Measurements from ENCODE around the gene LMF2. TPM values are rescaled to one million over a fixed set of nuclear protein-coding genes. Genes with fewer than 3 reads are reported as not detected.

The LMF2 gene
- total and polyA plus RNA-seq, 2 of the 8 experiments (the other 6 are each of a cell fraction or from before 2014, with no cell fraction given), result 34.3 to 62.9 TPM

GRCh38 chr22:50461979-50462540 lies 45.4 kb downstream of the LMF2 start:
- Histone ChIP-seq H2AK5ac (ENCODE audit: low read depth, low read length) (no peak overlapping the region), H3K79me1 (ENCODE audit: low read depth, low read length) (no peaks in the 10 kb centered on the region), H3K27ac (ENCODE audit: low read depth, low read length) (no peak overlapping the region), H4K8ac (ENCODE audit: extremely low read depth, insufficient read depth, low read length) (no peak overlapping the region), H3K4me2 (ENCODE audit: insufficient read depth in 1 of 2, low read depth in 2 of 2, low read length in 2 of 2) (no peak overlapping the region), H2BK5ac (ENCODE audit: low read depth, low read length) (no peak overlapping the region), H4K5ac (ENCODE audit: insufficient read length, low read depth, low read length) (no peak overlapping the region), H3K36me3 (ENCODE audit: control insufficient read depth in 2 of 4, insufficient read depth in 4 of 4, low read length in 3 of 4) (peaks cover 26 to 83% (median 51%) of the 10 kb centered on the region in 4 experiments), H3K9me3 (ENCODE audit: insufficient read depth in 2 of 2, low read depth in 1 of 2, low read length in 1 of 2) (no peaks in the 10 kb centered on the region), H2AFZ (ENCODE audit: low read length) (no peak overlapping the region), H3K4ac (replicated peaks; ENCODE audit: insufficient read length, low read depth, low read length) (no peak overlapping the region), H3K14ac (ENCODE audit: insufficient read length) (no peak overlapping the region), H2BK15ac (ENCODE audit: low read length) (no peak overlapping the region), H3K27me3 (replicated peaks in 1 of 4; ENCODE audit: control insufficient read depth in 3 of 4, extremely low read depth in 1 of 4, insufficient read depth in 3 of 4, low read length in 3 of 4) (no peaks in the 10 kb centered on the region; a peak in 1 of 7 replicates), H4K20me1 (replicated peaks in 1 of 2; ENCODE audit: control insufficient read depth in 1 of 2, insufficient read depth in 2 of 2, low read length in 2 of 2) (peaks cover 9 to 26% of the 10 kb centered on the region in 2 experiments), H3K23ac (ENCODE audit: insufficient read length) (no peak overlapping the region), H3K56ac (replicated peaks; ENCODE audit: insufficient read length, low read depth, low read length) (no peak overlapping the region), H4K91ac (replicated peaks; ENCODE audit: insufficient read length, low read length) (no peak overlapping the region), H3K9ac (replicated peaks in 1 of 4; ENCODE audit: extremely low read depth in 1 of 4, low read depth in 3 of 4, low read length in 3 of 4) (no peak overlapping the region), H3K23me2 (ENCODE audit: low read depth, low read length) (no peaks in the 10 kb centered on the region; the same call in 1 of the 2 replicates), H2BK120ac (replicated peaks; ENCODE audit: low read depth, low read length) (no peak overlapping the region), H2BK12ac (ENCODE audit: low read depth, low read length) (no peak overlapping the region), H3K79me2 (ENCODE audit: control insufficient read depth in 1 of 2, insufficient read depth in 2 of 2, low read length in 2 of 2) (no peaks in the 10 kb centered on the region), H3K18ac (ENCODE audit: extremely low read depth, low read length) (no peak overlapping the region), H3K4me3 (ENCODE audit: extremely low read depth in 1 of 4, insufficient read depth in 2 of 4, low read depth in 3 of 4, low read length in 4 of 4) (no peak overlapping the region), H2BK20ac (ENCODE audit: low read length) (no peak overlapping the region), H3K4me1 (replicated peaks in 1 of 4; ENCODE audit: control insufficient read depth in 3 of 4, insufficient read depth in 4 of 4, low read length in 3 of 4) (no peaks in the 10 kb centered on the region)
- ChIA-PET CTCF (ENCODE audit: partially characterized antibody) (interaction anchor here (0.7 to 1.2 kb wide), 5 partner anchors 11 to 159 kb away, joined by 3 to 4 read pairs (median 3); no protein-coding TSS in a partner anchor), POLR2A (ENCODE audit: partially characterized antibody) (interaction anchor here (1.2 kb wide), 1 partner anchor 12 kb away, joined by 3 read pairs; no protein-coding TSS in a partner anchor)
- no peak for TF ChIP-seq BCL11A (IDR thresholded peaks at IDR 0.05; ENCODE audit: low read depth in 2 of 2, low read length in 2 of 2)
- no peak for FAIRE-seq
- 96% methylated on average over 16 of the region's 30 CpGs; no CpG with 5 or more reads in 1 of the 2 experiments for WGBS, 2 experiments (ENCODE audit: extremely low coverage in 1 of 2, insufficient coverage in 1 of 2, insufficient read length in 1 of 2, insufficient replicate concordance in 2 of 2, low coverage in 1 of 2, low lambda C conversion rate in 2 of 2, missing lambda C conversion rate in 1 of 2)
- no peak for DNase-seq (ENCODE audit: low read depth in 1 of 2, low spot score in 2 of 2)

All from H1 (cell line).